GM21390 (cell line): ENCODE data around the gene ME2.
"Not testable (repeated sequence)": the region's sequence is repeated elsewhere in the genome, so short reads cannot be mapped to it uniquely, and the experiment has no call there.

Experiments used
- ATAC-seq: cut with Tn5 transposase; IDR thresholded peaks from one replicate; pipeline ENCODE4 v1.9.1; 2021; ENCODE audit not compliant: unreplicated experiment

ME2 gene

GRCh38 chr18:50969448-50969847, 90.5 kb downstream of the ME2 start:
- no peak for ATAC-seq

DNA sequence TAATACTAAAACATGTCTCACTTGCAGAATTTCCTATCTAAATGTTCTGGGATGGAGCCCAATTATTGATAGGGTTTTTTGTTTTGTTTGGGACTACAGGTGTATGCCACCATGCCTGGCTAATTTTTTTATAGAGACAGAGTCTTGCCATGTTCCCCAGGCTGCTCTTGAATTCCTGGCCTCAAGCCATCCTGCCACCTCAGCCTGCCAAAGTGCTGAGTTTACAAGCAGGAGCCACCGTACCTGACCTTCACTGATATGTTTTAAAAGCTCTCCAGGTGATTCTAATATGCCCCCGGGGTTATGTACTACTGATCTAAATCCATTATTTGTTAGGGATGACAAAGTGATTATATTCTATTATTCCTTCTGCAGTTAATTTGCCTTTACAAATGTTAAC, 91.1 kb downstream of the ME2 start:
- no peak for ATAC-seq

DNA sequence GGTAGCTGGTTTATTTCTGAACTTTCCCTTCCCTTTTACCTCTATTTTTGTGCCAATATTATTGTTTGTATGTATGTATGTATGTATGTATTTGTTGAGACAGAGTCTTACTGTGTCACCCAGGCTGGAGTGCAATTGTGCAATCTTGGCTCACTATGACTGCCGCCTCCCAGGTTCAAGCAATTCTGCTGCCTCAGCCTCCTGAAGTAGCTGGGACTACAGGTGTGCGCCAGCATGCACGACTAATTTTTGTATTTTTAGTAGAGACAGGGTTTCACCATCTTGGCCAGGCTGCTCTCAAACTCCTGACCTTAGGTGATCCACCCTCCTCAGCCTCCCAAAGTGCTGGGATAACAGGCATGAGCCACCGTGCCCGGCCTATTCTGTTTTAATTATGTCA, 93.5 kb downstream of the ME2 start:
- ATAC-seq = not testable (repeated sequence)

DNA sequence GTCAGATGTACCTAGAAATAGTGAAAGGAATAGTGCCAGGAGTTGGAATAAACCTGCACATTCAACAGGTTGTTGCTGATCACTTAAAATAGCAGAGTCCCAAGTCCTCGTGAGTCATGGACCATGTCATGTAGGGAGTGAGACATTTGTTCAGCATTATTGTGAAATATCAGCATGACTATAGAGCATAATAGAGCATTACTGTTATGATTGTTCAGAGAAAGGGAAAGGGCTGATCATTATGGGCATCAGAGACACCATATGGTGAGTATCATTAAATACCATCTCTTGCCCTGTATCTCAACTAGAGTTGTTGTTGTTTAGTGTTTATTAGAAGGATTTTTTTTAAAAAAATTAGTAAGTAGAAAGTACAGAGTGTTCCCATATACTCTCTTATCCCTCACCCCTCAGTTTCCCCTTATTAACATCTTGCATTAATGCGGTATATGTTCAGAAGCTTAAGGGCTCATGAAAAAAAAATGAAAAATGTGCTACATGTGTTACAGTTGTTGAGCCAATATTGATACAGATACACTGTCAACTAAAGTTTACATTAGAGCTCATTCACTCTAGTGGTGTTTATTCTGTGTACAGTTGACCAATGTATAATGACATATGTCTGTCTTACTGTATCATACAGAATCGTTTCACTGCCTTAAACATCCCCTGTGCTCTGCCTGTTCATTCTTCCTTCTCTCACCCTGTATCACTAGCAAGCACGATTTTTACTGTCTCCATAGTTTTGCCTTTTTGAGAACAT, 94.6 kb downstream of the ME2 start:
- ATAC-seq = no peak

- no peak for ATAC-seq
Measured at GRCh38 chr18:50977037-50977760, 98.3 kb downstream of the ME2 start.

- ATAC-seq = no peak
Measured at GRCh38 chr18:50981381-50981780, 102.5 kb downstream of the ME2 start.

DNA sequence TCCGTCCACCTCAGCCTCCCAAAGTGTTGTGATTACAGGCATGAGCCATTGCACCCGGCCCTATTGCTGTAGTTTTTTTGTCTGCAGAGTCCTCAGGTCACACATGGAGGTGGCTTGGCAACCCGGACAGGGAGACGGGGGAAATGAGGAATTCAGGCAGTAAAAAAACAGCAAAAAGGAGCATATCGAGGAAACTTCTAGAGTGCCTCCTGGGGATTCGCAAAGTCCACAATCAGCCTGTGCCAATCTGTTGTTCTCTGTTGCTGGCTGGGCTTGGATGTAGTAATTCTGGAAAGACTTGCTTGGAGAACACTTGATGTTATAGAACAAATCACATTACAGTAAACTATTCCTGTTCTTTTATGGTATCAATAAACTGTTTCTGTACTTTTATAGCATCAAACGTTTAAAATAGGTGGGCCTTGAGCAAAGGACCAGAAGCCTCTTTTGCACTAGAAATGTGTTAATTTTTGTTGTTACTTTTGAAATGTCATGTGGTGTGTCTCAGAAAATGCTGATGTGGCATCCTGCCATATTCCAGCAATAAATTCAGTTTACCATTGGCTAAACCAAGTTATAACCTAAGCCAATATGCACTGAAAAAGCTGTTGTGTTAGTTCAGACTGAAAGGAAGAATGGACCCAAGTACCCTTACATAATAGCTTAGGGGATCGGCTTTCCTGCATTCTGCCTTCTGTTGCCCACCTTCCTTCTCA, 103.3 kb downstream of the ME2 start:
- ATAC-seq = no peak

- no peak for ATAC-seq
Measured at GRCh38 chr18:50982802-50983179, 103.9 kb downstream of the ME2 start.

DNA sequence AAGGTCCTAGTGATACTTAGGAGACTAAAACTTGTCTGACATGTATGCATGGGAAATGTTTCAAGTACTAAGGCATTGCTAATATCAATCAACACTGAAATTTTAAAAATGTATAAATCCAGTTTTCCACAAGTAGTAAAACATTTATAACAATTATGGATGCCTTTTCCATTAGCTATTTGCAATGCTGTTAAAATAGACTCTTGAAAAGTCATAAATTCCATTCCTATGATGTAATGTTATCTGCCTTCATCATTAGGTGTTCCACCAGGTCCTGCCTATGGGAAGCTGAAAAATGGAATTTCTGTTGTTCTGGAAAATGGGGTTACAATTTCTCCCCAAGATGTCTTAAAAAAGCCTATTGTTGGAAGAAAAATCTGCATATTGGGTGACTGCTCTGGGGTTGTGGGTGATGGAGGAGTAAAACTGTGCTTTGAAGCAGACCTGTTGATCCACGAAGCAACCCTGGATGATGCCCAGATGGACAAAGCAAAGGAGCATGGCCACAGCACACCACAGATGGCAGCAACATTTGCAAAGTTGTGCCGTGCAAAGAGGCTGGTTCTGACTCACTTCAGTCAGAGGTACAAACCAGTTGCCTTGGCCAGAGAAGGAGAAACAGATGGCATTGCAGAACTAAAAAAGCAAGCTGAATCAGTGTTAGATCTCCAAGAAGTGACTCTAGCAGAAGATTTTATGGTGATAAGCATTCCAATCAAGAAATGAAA, 107.6 kb downstream of the ME2 start:
- ATAC-seq = no peak

GRCh38 chr18:50987261-50987660, 108.3 kb downstream of the ME2 start:
- no peak for ATAC-seq

DNA sequence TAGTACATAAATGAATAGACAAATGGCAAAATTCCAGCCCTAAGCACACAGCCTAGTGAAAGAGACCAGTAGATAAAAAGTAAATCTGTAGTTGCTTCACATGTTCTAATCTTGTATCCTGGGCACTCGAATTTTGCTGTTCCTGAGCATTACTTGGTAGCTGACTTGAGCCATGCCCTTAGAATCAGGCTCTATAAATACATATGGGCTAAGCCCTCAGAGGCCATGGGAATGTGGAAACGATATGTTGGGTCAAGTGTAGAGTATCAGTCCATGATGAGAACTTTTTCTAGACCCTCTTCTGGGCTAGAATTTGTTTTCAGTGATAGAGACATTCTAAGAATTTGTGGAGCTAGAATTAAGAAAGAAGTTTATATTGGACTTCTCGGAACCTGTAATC, 110.8 kb downstream of the ME2 start:
- ATAC-seq = no peak

DNA sequence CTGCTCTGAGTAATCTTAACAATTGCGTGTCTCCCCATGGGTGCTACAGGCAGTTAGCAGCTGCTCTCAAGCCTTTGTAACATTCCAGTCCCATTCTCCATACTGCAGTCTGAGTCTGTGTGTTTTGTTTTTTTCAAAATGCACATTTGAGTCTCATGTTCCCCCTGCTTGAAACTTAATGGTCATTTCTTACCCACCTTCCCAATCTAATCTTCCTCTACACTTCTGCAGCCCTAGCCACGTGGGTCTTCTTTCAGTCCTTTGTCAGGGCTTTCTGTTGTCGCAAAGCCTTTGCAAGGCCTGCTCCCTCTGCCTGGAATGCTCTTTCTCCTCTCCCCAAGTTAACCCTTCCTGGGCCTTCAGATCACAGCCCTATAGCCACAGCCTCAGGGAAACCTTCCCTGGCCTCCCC, 113.4 kb downstream of the ME2 start:
- no peak for ATAC-seq

- ATAC-seq = no peak
Measured at GRCh38 chr18:50994031-50994430, 115.1 kb downstream of the ME2 start.

- not testable (repeated sequence) for ATAC-seq
Measured at GRCh38 chr18:51003174-51003573, 124.3 kb downstream of the ME2 start.
